Suppressor macrophage (primary cell): ENCODE measurements around the gene SLC26A11.
A peak's percentile ranks its signal among the peaks of the same experiment; 100 is the strongest.

Source experiments
- DNase-seq, 4 experiments: peaks; one replicate each; pipeline ENCODE4 v3.0.0-alpha.2; 2020 to 2022
- total RNA-seq, 17 experiments: gene quantifications; one replicate each; lab custom pipeline; 2026; ENCODE audit warnings: mixed read lengths in 6 of 17, inconsistent platforms in 3 of 17; lab: John Stamatoyannopoulos, UW

Gene SLC26A11
- total RNA-seq = 76.1 to 413 (median 203) reads per million in 17 experiments

- peak; percentile 85 to 95 (median 90) for DNase-seq
Observed at GRCh38 chr17:80220054-80220735, at the start of gene SLC26A11, which contains the start of gene SGSH. TSS of gene SLC26A11 (plus strand) at chr17:80220427. CDS start at chr17:80221561, 1,134 bp downstream. TSS of gene SGSH (minus strand) at chr17:80220333. CDS start at chr17:80220313, 20 bp downstream.

GRCh38 chr17:80171681-80172080 is 48.5 kb upstream of the SLC26A11 start:
- no peak for DNase-seq

GRCh38 chr17:80173126-80173525 is 47.1 kb upstream of the SLC26A11 start:
- DNase-seq = no peak

GRCh38 chr17:80173916-80174315 is 46.3 kb upstream of the SLC26A11 start:
- DNase-seq = no peak

- no peak for DNase-seq
Observed at GRCh38 chr17:80176757-80177156, 43.5 kb upstream of the SLC26A11 start.

- DNase-seq = no peak
Observed at GRCh38 chr17:80177986-80178595, 42.1 kb upstream of the SLC26A11 start.

GRCh38 chr17:80180192-80180591 is 40.0 kb upstream of the SLC26A11 start:
- DNase-seq = no peak

GRCh38 chr17:80181431-80181830 is 38.8 kb upstream of the SLC26A11 start:
- no peak for DNase-seq

GRCh38 chr17:80182118-80182844 is 37.9 kb upstream of the SLC26A11 start:
- DNase-seq = no peak

- no peak for DNase-seq
Observed at GRCh38 chr17:80182845-80183223, 37.4 kb upstream of the SLC26A11 start.

GRCh38 chr17:80183581-80184422 is 36.4 kb upstream of the SLC26A11 start:
- DNase-seq = no peak

- no peak for DNase-seq
Observed at GRCh38 chr17:80184423-80184714, 35.9 kb upstream of the SLC26A11 start.

GRCh38 chr17:80185968-80186367 is 34.3 kb upstream of the SLC26A11 start:
- no peak for DNase-seq

GRCh38 chr17:80187090-80187489 is 33.1 kb upstream of the SLC26A11 start:
- DNase-seq = no peak

- DNase-seq = no peak
Observed at GRCh38 chr17:80187515-80187941, 32.7 kb upstream of the SLC26A11 start.

- DNase-seq = no peak
Observed at GRCh38 chr17:80189611-80190010, 30.6 kb upstream of the SLC26A11 start.

GRCh38 chr17:80190716-80191115 is 29.5 kb upstream of the SLC26A11 start:
- no peak for DNase-seq

GRCh38 chr17:80191192-80191591 is 29.0 kb upstream of the SLC26A11 start:
- DNase-seq = no peak

GRCh38 chr17:80191865-80192661 is 28.2 kb upstream of the SLC26A11 start:
- DNase-seq = peak in 1 of 4 experiments; percentile 61

- DNase-seq = no peak
Observed at GRCh38 chr17:80195141-80195540, 25.1 kb upstream of the SLC26A11 start.

GRCh38 chr17:80195671-80196529 is 24.3 kb upstream of the SLC26A11 start:
- peak; percentile 41 to 74 (median 62) for DNase-seq
